ENCODE measurements around the gene PDE7B.

GRCh38 chr6:135972586-135972985 is 121.1 kb downstream of the PDE7B start:
- no peak for TF ChIP-seq EZH2 (IDR thresholded peaks at IDR 0.05; ENCODE audit: insufficient read depth, poor library complexity, severe bottlenecking)
- no peak for TF ChIP-seq EZH2phosphoT487 (IDR thresholded peaks at IDR 0.05; ENCODE audit: insufficient read depth, low read depth)
